Thyroid gland (tissue), 4 donors: ENCODE results near the gene CCDC70. TPM values are rescaled to one million over a fixed set of nuclear protein-coding genes. Genes with fewer than 3 reads are reported as not detected.
A peak's percentile ranks its signal among the peaks of the same experiment; 100 is the strongest.

Experiments
- DNase-seq, 2 donors: peaks; one replicate each; pipeline ENCODE4 v3.0.0-alpha.2; 2019
- H3K27ac ChIP-seq, 3 donors: fragments of 200-600 bp; sonication (generic); 1 replicate in 2 of 3; 2 replicates in 1 of 3; pipeline ENCODE4 v1.5.1; 2016 to 2019; ENCODE audit warnings: mild to moderate bottlenecking in 1 of 3, moderate library complexity in 1 of 3
- H3K27me3 ChIP-seq: fragments of 200-600 bp; sonication (generic); one replicate; pipeline ENCODE4 v1.5.1; 2019
- H3K36me3 ChIP-seq, 2 donors: fragments of 200-600 bp; sonication (generic); one replicate each; pipeline ENCODE4 v1.5.1; 2016 to 2019
- H3K4me1 ChIP-seq, 2 donors: fragments of 200-600 bp; sonication (generic); one replicate each; pipeline ENCODE4 v1.5.1; 2017 to 2019
- H3K4me3 ChIP-seq, 3 donors: fragments of 200-600 bp; sonication (generic); replicated peaks in 1 of 3; 1 replicate in 2 of 3; 2 replicates in 1 of 3; pipeline ENCODE4 v1.5.1; 2016; ENCODE audit warnings: mild to moderate bottlenecking in 1 of 3
- H3K9me3 ChIP-seq: fragments of 200-600 bp; sonication (generic); one replicate; pipeline ENCODE4 v1.5.1; 2017
- CTCF ChIP-seq, 6 experiments: fragments of 200-600 bp in 3 of 6; fragments of 450-650 bp in 3 of 6; sonication (generic) in 3 of 6; IDR thresholded peaks; one replicate each; pipeline ENCODE4 v1.5.1; 2016 to 2019; ENCODE audit warnings: antibody characterized with exemption in 6 of 6, mild to moderate bottlenecking in 2 of 6, inconsistent platforms in 1 of 6, moderate library complexity in 1 of 6
- POLR2A ChIP-seq, 2 donors: fragments of 450-650 bp; IDR thresholded peaks; one replicate each; pipeline ENCODE4 v1.6.1; 2017; ENCODE audit warnings: antibody characterized with exemption in 2 of 2, mild to moderate bottlenecking in 2 of 2, moderate library complexity in 1 of 2
- WGBS, 2 donors: methylation state at CpG; one replicate each; pipeline ENCODE4 v1.1.5; 2017; 5-methylcytosine and 5-hydroxymethylcytosine counted together
- intact Hi-C: fragments of 100-400 bp; cut with DNase I; formaldehyde crosslinking; loops from one replicate; pipeline ENCODE4 v1.15.1; 2023
- total RNA-seq, 4 donors: library from RNA; depleted of rRNA; stranded (reverse); fragments of >200 nt; gene quantifications; one replicate each; pipeline ENCODE4 v1.2.3, GENCODE V29; 2016

The CCDC70 gene
- total RNA-seq, 4 donors from 2014 or later = 0.40 TPM; not detected in 3

- no peaks in the 10 kb centered on the region for H3K27me3 ChIP-seq
- H3K9me3 ChIP-seq = no peaks in the 10 kb centered on the region
- H3K4me3 ChIP-seq = no peak overlapping the region
- no peak overlapping the region for H3K27ac ChIP-seq
- no peaks in the 10 kb centered on the region for H3K36me3 ChIP-seq
- intact Hi-C loops = no loop called here
- no peak for TF ChIP-seq CTCF (IDR thresholded peaks at IDR 0.05)
- no peak for TF ChIP-seq POLR2A (IDR thresholded peaks at IDR 0.05)
- no peaks in the 10 kb centered on the region for H3K4me1 ChIP-seq
- DNase-seq = no peak
- 89% methylated on average over 12 of the region's 12 CpGs for WGBS, 2 donors
Observed at GRCh38 chr13:51910508-51910907, 48.7 kb downstream of the CCDC70 start.

GRCh38 chr13:51912091-51912490, 50.3 kb downstream of the CCDC70 start:
- intact Hi-C loops = no loop called here
- peak in 3 of 6 experiments; percentile 29 to 56 (median 43) for TF ChIP-seq CTCF (IDR thresholded peaks at IDR 0.05)
- no peak for TF ChIP-seq POLR2A (IDR thresholded peaks at IDR 0.05)
- 30 to 54% methylated on average over 10 of the region's 10 CpGs for WGBS, 2 donors
- H3K36me3 ChIP-seq = no peaks in the 10 kb centered on the region
- DNase-seq = peak; percentile 74
- no peak overlapping the region for H3K4me3 ChIP-seq
- no peaks in the 10 kb centered on the region for H3K9me3 ChIP-seq
- H3K27ac ChIP-seq = no peak overlapping the region
- no peaks in the 10 kb centered on the region for H3K4me1 ChIP-seq
- no peaks in the 10 kb centered on the region for H3K27me3 ChIP-seq

GRCh38 chr13:51912511-51913225, 50.9 kb downstream of the CCDC70 start:
- 42 to 45% methylated on average over 11 of the region's 11 CpGs for WGBS, 2 donors

GRCh38 chr13:51913421-51914136, 51.8 kb downstream of the CCDC70 start:
- no peak for TF ChIP-seq POLR2A (IDR thresholded peaks at IDR 0.05)
- TF ChIP-seq CTCF (IDR thresholded peaks at IDR 0.05) = no peak
- Histone ChIP-seq H3K27me3 (no peaks in the 10 kb centered on the region), H3K9me3 (no peaks in the 10 kb centered on the region), H3K36me3 (no peaks in the 10 kb centered on the region), H3K4me1 (no peaks in the 10 kb centered on the region), H3K4me3 (no peak overlapping the region), H3K27ac (no peak overlapping the region)
- no peak for DNase-seq
- 63 to 69% methylated on average over 4 of the region's 4 CpGs for WGBS, 2 donors
- intact Hi-C loops = no loop called here

More at GRCh38 chr13:51912511-51913225, 50.9 kb downstream of the CCDC70 start:
- no peak overlapping the region for H3K4me3 ChIP-seq
- intact Hi-C loops = no loop called here
- DNase-seq = no peak
- H3K36me3 ChIP-seq = no peaks in the 10 kb centered on the region
- TF ChIP-seq POLR2A (IDR thresholded peaks at IDR 0.05) (no peak), CTCF (IDR thresholded peaks at IDR 0.05) (no peak)
- no peaks in the 10 kb centered on the region for H3K9me3 ChIP-seq
- no peaks in the 10 kb centered on the region for H3K27me3 ChIP-seq
- H3K4me1 ChIP-seq = no peaks in the 10 kb centered on the region
- no peak overlapping the region for H3K27ac ChIP-seq

GRCh38 chr13:51914137-51914493, 52.3 kb downstream of the CCDC70 start:
- Histone ChIP-seq H3K27me3 (no peaks in the 10 kb centered on the region), H3K4me3 (no peak overlapping the region), H3K36me3 (no peaks in the 10 kb centered on the region), H3K9me3 (no peaks in the 10 kb centered on the region), H3K27ac (no peak overlapping the region), H3K4me1 (no peaks in the 10 kb centered on the region)
- no peak for TF ChIP-seq CTCF (IDR thresholded peaks at IDR 0.05)
- no peak for TF ChIP-seq POLR2A (IDR thresholded peaks at IDR 0.05)
- WGBS, 2 donors = 85 to 91% methylated on average over 7 of the region's 7 CpGs
- intact Hi-C loops = no loop called here
- DNase-seq = no peak
